HUES48 (cell line): Measurements from ENCODE around the gene AGAP1.
A peak's percentile ranks its signal among the peaks of the same experiment; 100 is the strongest.

Source experiments
- H3K27ac ChIP-seq: one replicate; pipeline ENCODE4 v1.7.0; 2013; ENCODE audit warnings: low read depth, low read length, inconsistent platforms
- H3K27me3 ChIP-seq: 2 replicates; pipeline ENCODE4 v1.6.1; 2013; ENCODE audit warnings: mild to moderate bottlenecking, low read length; ENCODE audit not compliant: control insufficient read depth, insufficient read depth
- H3K36me3 ChIP-seq: 2 replicates; pipeline ENCODE4 v1.6.1; 2013; ENCODE audit warnings: low read length; ENCODE audit not compliant: control insufficient read depth, insufficient read depth
- H3K4me1 ChIP-seq: 2 replicates; pipeline ENCODE4 v1.6.1; 2013; ENCODE audit warnings: mild to moderate bottlenecking, low read length; ENCODE audit not compliant: control insufficient read depth, insufficient read depth
- H3K4me3 ChIP-seq: 2 replicates; pipeline ENCODE4 v1.5.1; 2013; ENCODE audit warnings: mild to moderate bottlenecking, low read depth, low read length
- H3K9ac ChIP-seq: 2 replicates; pipeline ENCODE4 v1.6.1; 2013; ENCODE audit warnings: mild to moderate bottlenecking, low read depth, low read length, moderate library complexity
- H3K9me3 ChIP-seq: 2 replicates; pipeline ENCODE4 v1.6.1; 2013; ENCODE audit warnings: low read length; ENCODE audit not compliant: control insufficient read depth, insufficient read depth

Gene AGAP1

GRCh38 chr2:235500110-235500760 lies 6.4 kb downstream of the AGAP1 start:
- no peak overlapping the region for H3K27ac ChIP-seq
- peaks cover 80% of the 10 kb centered on the region for H3K4me1 ChIP-seq
- H3K4me3 ChIP-seq: no peak overlapping the region
- H3K9ac ChIP-seq: no peak overlapping the region
- no peaks in the 10 kb centered on the region; the same call in 1 of the 2 replicates for H3K27me3 ChIP-seq
- H3K9me3 ChIP-seq: no peaks in the 10 kb centered on the region
- H3K36me3 ChIP-seq: no peaks in the 10 kb centered on the region

DNA sequence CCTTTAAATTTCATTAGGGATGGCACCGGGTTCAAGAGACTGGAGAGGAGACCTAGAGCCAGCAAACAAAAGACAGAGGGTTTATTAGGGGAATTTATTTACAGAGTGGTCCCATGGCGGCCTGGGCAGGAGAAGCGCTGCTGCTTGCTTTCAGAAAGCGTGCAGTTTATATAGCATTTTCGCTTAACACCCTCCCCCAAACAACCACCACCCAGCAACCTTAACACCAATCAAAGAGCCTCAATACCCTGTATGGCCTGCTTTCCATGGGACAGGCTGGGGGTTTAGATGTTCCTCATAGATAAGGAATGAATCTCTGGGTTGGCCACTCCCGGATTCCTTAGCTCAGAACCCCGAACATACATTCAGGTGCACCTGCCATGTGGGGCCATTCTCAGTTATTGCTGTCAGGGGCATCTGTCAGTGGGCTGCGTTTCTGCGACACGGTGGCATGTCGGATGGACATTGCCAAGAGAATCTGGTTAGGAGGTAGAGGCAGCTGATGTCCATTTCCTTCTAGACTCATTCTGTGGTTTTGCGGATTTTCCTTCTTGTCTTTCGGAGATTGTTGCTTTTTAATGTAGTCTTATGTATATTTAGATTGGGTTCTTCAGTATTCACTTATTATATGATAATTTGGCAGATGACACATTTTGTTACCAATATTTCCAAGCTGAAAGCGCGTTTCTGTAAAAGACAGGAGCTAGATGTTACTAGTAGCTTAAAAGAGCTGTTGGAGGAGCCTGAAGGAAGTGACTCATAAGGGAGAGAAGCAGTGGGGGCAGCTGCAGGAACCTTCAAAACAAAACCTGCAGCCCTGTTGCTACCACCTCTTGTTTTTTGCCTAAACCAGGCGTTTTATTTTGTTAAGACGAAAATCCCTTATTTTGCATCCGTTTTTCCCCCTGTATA lies 7.2 kb downstream of the AGAP1 start:
- no peaks in the 10 kb centered on the region; the same call in 1 of the 2 replicates for H3K27me3 ChIP-seq
- H3K4me3 ChIP-seq: peak overlapping the region; percentile 19; the same call in 1 of the 2 replicates
- no peaks in the 10 kb centered on the region for H3K36me3 ChIP-seq
- no peak overlapping the region; the same call in 1 of the 2 replicates for H3K9ac ChIP-seq
- H3K27ac ChIP-seq: peak overlapping the region; percentile 91
- H3K4me1 ChIP-seq: peaks cover 77% of the 10 kb centered on the region
- H3K9me3 ChIP-seq: no peaks in the 10 kb centered on the region

- Histone ChIP-seq H3K9me3 (no peaks in the 10 kb centered on the region), H3K27me3 (no peaks in the 10 kb centered on the region), H3K9ac (peak overlapping the region; percentile 20; the same call in 1 of the 2 replicates), H3K27ac (peak overlapping the region; percentile 91), H3K4me3 (peak overlapping the region; percentile 19; the same call in 1 of the 2 replicates), H3K4me1 (peaks cover 77% of the 10 kb centered on the region), H3K36me3 (no peaks in the 10 kb centered on the region)
Observed at GRCh38 chr2:235501673-235502031, 7.8 kb downstream of the AGAP1 start.

GRCh38 chr2:235502336-235502735 lies 8.5 kb downstream of the AGAP1 start:
- H3K9me3 ChIP-seq: no peaks in the 10 kb centered on the region
- H3K27me3 ChIP-seq: no peaks in the 10 kb centered on the region
- peaks cover 80% of the 10 kb centered on the region for H3K4me1 ChIP-seq
- no peak overlapping the region for H3K9ac ChIP-seq
- peak overlapping the region; percentile 91 for H3K27ac ChIP-seq
- no peaks in the 10 kb centered on the region for H3K36me3 ChIP-seq
- peak overlapping the region; percentile 19; the same call in 1 of the 2 replicates for H3K4me3 ChIP-seq

GRCh38 chr2:235504441-235505180 lies 10.8 kb downstream of the AGAP1 start:
- Histone ChIP-seq H3K4me1 (peaks cover 73% of the 10 kb centered on the region), H3K9me3 (no peaks in the 10 kb centered on the region), H3K27ac (peak overlapping the region; percentile 72), H3K27me3 (no peaks in the 10 kb centered on the region), H3K4me3 (no peak overlapping the region), H3K36me3 (no peaks in the 10 kb centered on the region), H3K9ac (no peak overlapping the region; the same call in 1 of the 2 replicates)

DNA sequence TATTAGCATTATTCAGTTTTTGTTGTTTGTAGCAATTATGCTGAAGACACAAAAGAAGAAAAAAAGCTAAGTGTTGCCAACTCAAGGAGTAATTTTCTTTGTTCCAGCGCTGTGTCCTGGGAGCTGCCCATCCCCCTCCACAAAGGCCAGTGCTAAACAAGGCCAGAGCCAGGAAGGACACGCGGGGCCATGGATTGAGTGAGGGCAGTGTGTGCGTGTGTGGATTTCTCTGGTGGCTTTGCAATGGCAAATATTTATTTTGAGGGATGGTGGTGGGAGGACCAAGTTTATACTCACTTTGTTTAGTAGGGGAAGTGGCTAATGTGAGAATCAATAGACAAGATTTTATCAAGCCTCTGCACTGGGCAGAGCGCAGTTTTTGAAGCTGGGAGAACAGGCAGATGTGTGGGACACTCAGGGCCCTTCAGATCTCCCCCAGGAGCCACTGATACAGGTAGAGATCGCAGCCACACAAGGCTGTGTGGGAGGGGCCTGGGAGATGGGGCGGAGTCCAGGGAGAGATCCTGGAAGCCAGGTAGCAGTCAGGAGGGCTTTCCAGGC lies 11.4 kb downstream of the AGAP1 start:
- H3K36me3 ChIP-seq: no peaks in the 10 kb centered on the region
- no peaks in the 10 kb centered on the region for H3K9me3 ChIP-seq
- H3K4me3 ChIP-seq: no peak overlapping the region
- no peaks in the 10 kb centered on the region for H3K27me3 ChIP-seq
- H3K4me1 ChIP-seq: peaks cover 67% of the 10 kb centered on the region
- peak overlapping the region; percentile 72 for H3K27ac ChIP-seq
- H3K9ac ChIP-seq: peak overlapping the region; percentile 37; the same call in 1 of the 2 replicates

DNA sequence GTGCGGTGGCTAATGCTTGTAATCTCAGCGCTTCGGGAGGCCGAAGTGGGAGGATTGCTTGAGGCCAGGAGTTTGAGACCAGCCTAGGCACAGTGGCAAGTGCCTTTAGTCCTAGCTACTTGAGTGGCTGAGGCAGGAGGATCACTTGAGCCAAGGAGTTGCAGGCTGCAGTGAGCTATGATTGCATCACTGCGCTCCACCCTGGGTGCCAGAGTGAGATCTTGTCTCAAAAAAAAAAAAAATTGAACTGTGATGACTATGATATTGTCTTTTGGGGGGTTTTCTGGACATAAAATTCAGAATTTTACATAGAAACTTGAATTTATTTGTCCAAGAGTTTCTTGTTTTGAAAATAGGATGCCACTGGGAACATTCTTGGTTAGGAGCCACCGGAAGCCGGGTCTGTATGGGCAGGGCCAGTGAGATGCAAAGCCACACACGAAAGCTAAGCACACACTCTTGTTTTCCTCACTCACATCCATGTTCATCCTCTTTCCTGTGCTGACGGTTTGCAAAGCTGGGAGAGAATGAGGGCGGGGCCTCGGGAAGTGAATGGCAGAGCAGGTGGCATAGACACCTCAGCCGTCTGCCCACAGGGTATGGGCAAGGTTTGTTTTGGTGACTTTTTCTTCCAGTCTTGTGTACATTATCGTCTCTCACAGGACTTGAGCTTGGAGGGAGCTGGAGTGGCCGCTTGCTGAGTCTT lies 12.6 kb downstream of the AGAP1 start:
- H3K9me3 ChIP-seq: no peaks in the 10 kb centered on the region
- H3K9ac ChIP-seq: no peak overlapping the region
- no peak overlapping the region for H3K27ac ChIP-seq
- H3K36me3 ChIP-seq: no peaks in the 10 kb centered on the region
- no peaks in the 10 kb centered on the region for H3K27me3 ChIP-seq
- no peak overlapping the region for H3K4me3 ChIP-seq
- peaks cover 60% of the 10 kb centered on the region for H3K4me1 ChIP-seq

DNA sequence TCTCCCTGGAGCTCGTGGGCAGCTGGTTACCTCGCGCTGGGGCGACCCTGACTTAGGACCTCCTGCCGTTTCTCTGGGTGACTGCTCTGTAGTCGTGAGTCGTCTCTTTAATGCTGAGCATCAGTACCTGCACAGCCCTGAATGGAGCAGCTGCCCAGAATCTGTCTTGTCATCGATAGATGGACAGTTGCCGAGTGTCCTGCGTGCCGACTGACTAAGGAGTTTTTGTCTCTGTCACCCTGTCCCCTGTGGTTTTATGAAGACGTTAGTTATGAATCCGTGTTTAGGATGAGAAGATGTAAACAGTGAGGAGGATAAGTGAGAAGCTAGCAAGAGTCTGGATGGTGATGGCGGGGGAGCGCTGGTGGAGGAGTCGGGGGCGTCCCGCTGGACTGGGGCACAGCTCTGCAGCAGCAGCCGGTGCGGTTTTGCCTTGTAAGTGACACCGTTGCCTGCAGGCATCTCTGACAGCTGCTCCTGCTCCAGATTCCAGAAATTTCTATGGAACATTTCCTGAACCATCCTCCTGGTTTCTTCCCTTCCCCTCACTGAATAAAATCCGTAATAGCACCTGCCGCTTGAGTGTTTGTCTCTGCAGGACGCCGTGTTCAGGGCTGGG lies 13.3 kb downstream of the AGAP1 start:
- Histone ChIP-seq H3K36me3 (no peaks in the 10 kb centered on the region), H3K4me1 (peaks cover 59% of the 10 kb centered on the region), H3K9me3 (no peaks in the 10 kb centered on the region), H3K27me3 (no peaks in the 10 kb centered on the region), H3K27ac (no peak overlapping the region), H3K4me3 (no peak overlapping the region), H3K9ac (no peak overlapping the region)

DNA sequence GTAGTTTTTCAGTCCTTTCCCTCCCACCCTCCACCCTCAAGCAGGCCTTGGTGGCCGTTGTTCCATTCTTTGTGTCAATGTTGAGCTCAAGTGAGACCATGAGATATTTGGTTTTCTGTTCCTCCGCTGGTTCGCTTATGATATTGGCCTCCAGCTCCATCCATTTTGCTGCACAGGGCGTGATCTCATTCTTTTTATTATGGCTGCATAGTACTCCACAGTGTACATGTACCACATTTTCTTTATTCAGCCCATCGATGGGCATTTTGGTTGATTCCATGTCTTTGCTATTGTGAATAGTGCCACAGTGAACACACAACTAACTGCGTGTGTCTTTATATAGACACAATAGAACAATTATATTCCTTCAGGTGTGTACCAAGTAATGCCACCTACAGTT lies 14.1 kb downstream of the AGAP1 start:
- H3K4me3 ChIP-seq: no peak overlapping the region
- no peak overlapping the region for H3K27ac ChIP-seq
- no peak overlapping the region for H3K9ac ChIP-seq
- no peaks in the 10 kb centered on the region for H3K27me3 ChIP-seq
- H3K4me1 ChIP-seq: peaks cover 51% of the 10 kb centered on the region
- H3K36me3 ChIP-seq: no peaks in the 10 kb centered on the region
- no peaks in the 10 kb centered on the region for H3K9me3 ChIP-seq
